Gastrocnemius medialis (tissue), 4 donors: Measurements from ENCODE around the gene SLC24A4. TPM values are rescaled to one million over a fixed set of nuclear protein-coding genes. Genes with fewer than 3 reads are reported as not detected.

ENCODE experiments used
- ATAC-seq, 2 donors: fragments of 150-250 bp; one replicate each; pipeline ENCODE4 v1.9.1; 2016
- DNase-seq, 2 donors: peaks; one replicate each; pipeline ENCODE4 v3.0.0-alpha.2; 2019
- H3K27ac ChIP-seq, 4 donors: fragments of 200-600 bp; sonication (generic); 1 replicate in 1 of 4; 2 replicates in 3 of 4; pipeline ENCODE4 v1.5.1; 2016 to 2018; ENCODE audit warnings: mild to moderate bottlenecking in 2 of 4, moderate library complexity in 1 of 4
- H3K27me3 ChIP-seq, 3 donors: fragments of 200-600 bp; sonication (generic) in 2 of 3; 1 replicate in 1 of 3; 2 replicates in 2 of 3; pipeline versions ENCODE4 v1.5.1 to v1.6.0; 2016 to 2019; ENCODE audit warnings: mild to moderate bottlenecking in 1 of 3, moderate library complexity in 1 of 3
- H3K36me3 ChIP-seq, 2 donors: fragments of 200-600 bp; sonication (generic) in 1 of 2; one replicate each; pipeline ENCODE4 v1.5.1; 2017 to 2018
- H3K4me1 ChIP-seq, 2 donors: fragments of 200-600 bp; sonication (generic) in 1 of 2; one replicate each; pipeline ENCODE4 v1.5.1; 2016 to 2017; ENCODE audit warnings: mild to moderate bottlenecking in 2 of 2
- H3K4me3 ChIP-seq, 4 donors: fragments of 200-600 bp; sonication (generic) in 3 of 4; 1 replicate in 1 of 4; 2 replicates in 3 of 4; pipeline ENCODE4 v1.5.1; 2016 to 2019; ENCODE audit warnings: mild to moderate bottlenecking in 2 of 4
- H3K9me3 ChIP-seq, 3 donors: fragments of 200-600 bp; sonication (generic) in 2 of 3; 1 replicate in 1 of 3; 2 replicates in 2 of 3; pipeline ENCODE4 v1.5.1; 2016 to 2019
- POLR2A ChIP-seq, 2 donors: fragments of 450-650 bp; IDR thresholded peaks; one replicate each; pipeline ENCODE4 v1.6.1; 2017; ENCODE audit warnings: antibody characterized with exemption in 2 of 2, mild to moderate bottlenecking in 2 of 2, moderate library complexity in 2 of 2
- in situ Hi-C, 4 donors: fragments of 200-750 bp; cut with MboI; loops; one replicate each; pipeline versions ENCODE4 v1.15.0 to v1.8.0; 2017; ENCODE audit warnings: low sequenced_read_pairs in 4 of 4
- intact Hi-C: fragments of 100-400 bp; cut with DNase I; formaldehyde crosslinking; loops from one replicate; pipeline ENCODE4 v1.15.1; 2023; ENCODE audit warnings: low total_unique reads
- total RNA-seq, 4 donors: library from RNA; depleted of rRNA; stranded (reverse); fragments of >200 nt; gene quantifications; one replicate each; pipeline versions ENCODE4 v1.1.0 to v1.2.3, GENCODE V29; 2016
- TF ChIP-seq, protein P1 (sequence below), 5 experiments: fragments of 450-650 bp in 3 of 5; fragments of 200-600 bp in 2 of 5; sonication (generic) in 2 of 5; IDR thresholded peaks in 4 of 5; conservative IDR thresholded peaks in 1 of 5; 1 replicate in 4 of 5; 2 replicates in 1 of 5; pipeline ENCODE4 v1.5.1; 2016 to 2019; ENCODE audit warnings: antibody characterized with exemption in 5 of 5, mild to moderate bottlenecking in 3 of 5, moderate library complexity in 3 of 5

SLC24A4 gene
- total RNA-seq, 4 donors from 2014 or later = 0.07 to 0.76 (median 0.50) TPM

DNA sequence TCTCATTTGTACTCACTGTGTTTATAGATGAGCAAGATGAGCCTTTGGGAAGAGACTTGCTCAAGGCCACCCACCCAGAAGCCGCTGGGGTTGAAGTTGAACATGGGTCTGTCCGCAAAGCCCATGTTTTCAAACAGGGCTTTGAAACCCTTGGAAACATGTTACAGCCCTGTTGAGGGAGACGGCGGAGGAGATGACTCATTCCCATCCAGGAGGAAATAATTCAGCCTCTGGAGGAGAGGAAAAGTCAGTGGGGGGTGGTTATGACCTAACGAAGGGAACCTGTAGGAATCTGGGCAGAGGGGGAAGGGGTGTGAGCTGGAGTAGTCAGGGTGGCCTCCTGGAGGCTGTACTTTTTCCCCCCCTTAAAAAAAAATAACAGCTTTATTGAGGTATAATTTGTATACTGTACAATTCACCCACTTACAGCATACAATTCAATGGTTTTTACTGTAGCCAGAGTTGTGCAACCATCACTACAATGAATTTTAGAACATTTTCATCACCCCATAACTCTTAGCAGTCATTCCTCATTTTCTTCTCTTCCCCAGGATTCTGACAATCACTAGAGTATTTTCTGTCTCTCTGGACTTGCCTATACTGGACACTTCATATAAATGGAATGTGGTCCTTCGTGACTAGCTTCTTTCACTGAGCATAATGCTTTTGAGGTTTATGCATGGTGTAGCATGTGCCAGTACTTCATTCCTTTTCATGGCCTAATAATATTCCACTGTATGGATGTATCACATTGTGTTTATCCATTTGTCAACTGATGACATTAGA, 188.7 kb downstream of the SLC24A4 start:
- DNase-seq = no peak
- Histone ChIP-seq H3K9me3 (no peaks in the 10 kb centered on the region), H3K27me3 (no peaks in the 10 kb centered on the region), H3K27ac (no peak overlapping the region), H3K4me1 (peaks cover 6 to 7% of the 10 kb centered on the region in 2 donors), H3K4me3 (no peak overlapping the region), H3K36me3 (no peaks in the 10 kb centered on the region)
- TF ChIP-seq, protein P1, sequence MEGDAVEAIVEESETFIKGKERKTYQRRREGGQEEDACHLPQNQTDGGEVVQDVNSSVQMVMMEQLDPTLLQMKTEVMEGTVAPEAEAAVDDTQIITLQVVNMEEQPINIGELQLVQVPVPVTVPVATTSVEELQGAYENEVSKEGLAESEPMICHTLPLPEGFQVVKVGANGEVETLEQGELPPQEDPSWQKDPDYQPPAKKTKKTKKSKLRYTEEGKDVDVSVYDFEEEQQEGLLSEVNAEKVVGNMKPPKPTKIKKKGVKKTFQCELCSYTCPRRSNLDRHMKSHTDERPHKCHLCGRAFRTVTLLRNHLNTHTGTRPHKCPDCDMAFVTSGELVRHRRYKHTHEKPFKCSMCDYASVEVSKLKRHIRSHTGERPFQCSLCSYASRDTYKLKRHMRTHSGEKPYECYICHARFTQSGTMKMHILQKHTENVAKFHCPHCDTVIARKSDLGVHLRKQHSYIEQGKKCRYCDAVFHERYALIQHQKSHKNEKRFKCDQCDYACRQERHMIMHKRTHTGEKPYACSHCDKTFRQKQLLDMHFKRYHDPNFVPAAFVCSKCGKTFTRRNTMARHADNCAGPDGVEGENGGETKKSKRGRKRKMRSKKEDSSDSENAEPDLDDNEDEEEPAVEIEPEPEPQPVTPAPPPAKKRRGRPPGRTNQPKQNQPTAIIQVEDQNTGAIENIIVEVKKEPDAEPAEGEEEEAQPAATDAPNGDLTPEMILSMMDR (IDR thresholded peaks at IDR 0.05 in 4 of 5, conservative IDR thresholded peaks at IDR 0.05 in 1 of 5) = no peak
- no peak for TF ChIP-seq POLR2A (IDR thresholded peaks at IDR 0.05)
- intact Hi-C loops = no loop called here
- in situ Hi-C loops = no loop called here
- ATAC-seq = no peak

DNA sequence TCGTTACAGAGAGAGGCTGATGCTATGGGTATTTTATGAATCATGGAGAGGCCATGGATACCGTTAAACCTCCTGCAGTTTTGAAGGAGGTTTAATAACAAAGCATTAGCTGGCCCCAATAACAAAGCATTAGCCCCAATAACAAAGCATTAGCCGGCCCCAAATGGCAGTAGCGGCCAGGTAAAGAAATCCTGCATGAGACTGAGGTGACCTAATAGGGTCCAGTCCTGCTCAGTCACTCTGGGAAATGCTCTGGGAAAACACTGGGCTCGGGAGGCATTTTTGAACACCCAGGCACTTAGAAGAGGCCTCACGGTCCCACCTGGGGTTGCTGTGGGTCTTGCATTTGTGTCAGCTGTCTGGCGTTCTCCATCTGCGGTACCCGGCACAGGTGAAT, 189.8 kb downstream of the SLC24A4 start:
- no peak for TF ChIP-seq POLR2A (IDR thresholded peaks at IDR 0.05)
- TF ChIP-seq, protein P1 (IDR thresholded peaks at IDR 0.05 in 4 of 5, conservative IDR thresholded peaks at IDR 0.05 in 1 of 5) = no peak
- intact Hi-C loops = no loop called here
- Histone ChIP-seq H3K27me3 (no peaks in the 10 kb centered on the region), H3K36me3 (no peaks in the 10 kb centered on the region), H3K4me3 (peak overlapping the region; percentile 54 to 64 (median 60)), H3K9me3 (no peaks in the 10 kb centered on the region), H3K4me1 (peaks cover 6 to 7% of the 10 kb centered on the region in 2 donors), H3K27ac (peak overlapping the region in 3 of 4 donors; percentile 54 to 77 (median 74))
- DNase-seq (no peak), ATAC-seq (no peak)
- in situ Hi-C loops = no loop called here

DNA sequence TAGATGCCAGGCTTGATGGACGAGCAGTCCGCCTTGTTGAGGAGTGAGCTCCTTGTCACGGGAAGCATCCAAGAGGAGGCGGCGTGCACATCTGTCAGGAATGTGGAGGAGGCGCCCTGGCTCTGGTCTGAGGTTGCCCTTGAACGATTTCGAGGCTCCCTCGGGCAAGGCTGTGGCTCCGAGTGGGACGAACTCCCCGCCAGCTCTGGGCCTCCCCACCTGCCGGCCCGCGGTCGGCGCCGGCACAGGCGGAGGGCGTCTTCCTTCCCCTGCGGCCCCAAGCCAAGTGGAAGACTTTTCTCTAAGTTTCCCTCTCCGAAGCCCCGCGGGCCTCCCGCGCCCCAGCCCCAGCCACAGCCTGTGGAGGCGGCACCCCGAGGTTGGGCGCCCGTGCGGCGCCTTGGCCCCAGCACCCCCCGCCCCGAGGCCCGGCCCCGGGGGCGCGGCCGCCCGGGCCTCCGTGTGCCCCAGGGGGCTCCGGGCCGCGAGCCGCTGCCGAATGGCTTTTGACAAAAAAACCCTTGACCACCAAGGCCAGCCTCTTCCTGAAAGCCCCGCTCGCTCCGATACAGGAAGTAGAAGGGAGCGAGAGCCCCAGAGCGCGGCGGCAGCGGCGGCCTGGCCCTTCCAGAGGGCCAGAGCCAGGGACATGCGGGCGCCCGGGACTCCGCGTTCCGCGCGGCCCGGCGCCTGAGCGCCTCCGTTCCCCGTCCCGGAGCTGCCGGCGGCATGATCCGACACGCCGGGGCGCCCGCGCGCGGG, 190.4 kb downstream of the SLC24A4 start, which contains the start of gene RIN3:
TSS of gene RIN3 (plus strand) at position 578 of the 762 bp plus-strand sequence. CDS start at position 730, 152 bp downstream.
- ATAC-seq = peak; percentile 51 to 65
- TF ChIP-seq, protein P1 (IDR thresholded peaks at IDR 0.05 in 4 of 5, conservative IDR thresholded peaks at IDR 0.05 in 1 of 5) = no peak
- TF ChIP-seq POLR2A (IDR thresholded peaks at IDR 0.05) = peak in 1 of 2 donors; percentile 58
- intact Hi-C loops (no loop called here), in situ Hi-C loops (no loop called here)
- Histone ChIP-seq H3K27ac (peak within 1 kb of the TSS; percentile 54 to 77 (median 66)), H3K36me3 (no peaks in the 10 kb centered on the region), H3K9me3 (no peaks in the 10 kb centered on the region), H3K27me3 (no peaks in the 10 kb centered on the region), H3K4me1 (peaks cover 6 to 7% of the 10 kb centered on the region in 2 donors), H3K4me3 (peak within 1 kb of the TSS; percentile 54 to 64 (median 60))
- DNase-seq = no peak

DNA sequence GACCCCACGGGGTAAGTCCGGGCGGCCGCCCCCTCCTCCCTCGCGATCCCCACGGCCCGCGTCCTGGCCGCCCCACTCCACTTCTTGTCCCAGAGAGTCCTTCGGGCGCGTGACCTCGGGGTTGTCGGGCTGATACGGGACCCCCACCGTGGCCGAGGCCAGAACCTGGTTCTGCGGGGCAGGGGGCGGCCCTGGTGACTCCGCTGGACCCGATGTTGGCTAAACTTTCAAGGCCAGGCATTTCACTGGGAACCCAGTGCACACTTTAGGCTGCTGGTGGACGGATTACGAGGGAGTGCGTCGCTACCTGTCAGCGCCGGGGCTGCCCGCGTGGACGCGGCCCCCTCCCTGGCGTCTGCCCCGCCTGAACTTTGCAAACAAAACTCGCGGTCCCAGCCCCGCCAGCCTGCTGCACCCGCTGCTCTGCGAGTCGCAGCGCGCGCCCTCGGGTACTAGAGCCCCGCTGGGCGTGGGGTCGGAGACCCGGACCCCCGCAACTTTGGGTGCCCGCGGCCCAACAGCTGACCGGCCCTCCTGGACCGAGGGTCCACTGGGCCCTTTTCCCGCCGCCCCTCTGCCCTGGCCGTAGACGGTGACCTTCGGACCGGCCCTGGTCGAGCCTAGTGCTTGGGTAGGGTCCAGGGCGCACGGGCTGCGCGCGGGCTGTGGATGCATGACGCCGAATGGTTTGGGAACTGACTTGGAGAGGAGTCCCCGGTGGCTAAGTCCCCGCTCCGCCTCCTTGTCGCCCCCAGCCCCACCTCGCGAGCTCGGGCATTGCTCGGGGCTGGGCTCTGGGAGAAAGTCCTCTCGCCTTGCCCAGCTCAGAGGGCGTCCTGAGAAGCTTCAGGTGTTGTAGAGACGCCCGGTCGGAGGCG, 191.2 kb downstream of the SLC24A4 start:
- Histone ChIP-seq H3K27me3 (no peaks in the 10 kb centered on the region), H3K4me1 (peaks cover 6 to 7% of the 10 kb centered on the region in 2 donors), H3K36me3 (no peaks in the 10 kb centered on the region), H3K27ac (peak overlapping the region; percentile 54 to 77 (median 66)), H3K4me3 (peak overlapping the region; percentile 54 to 64 (median 60)), H3K9me3 (no peaks in the 10 kb centered on the region)
- DNase-seq (no peak), ATAC-seq (peak; percentile 23 to 37)
- in situ Hi-C loops (no loop called here), intact Hi-C loops (no loop called here)
- TF ChIP-seq, protein P1 (IDR thresholded peaks at IDR 0.05 in 4 of 5, conservative IDR thresholded peaks at IDR 0.05 in 1 of 5) = no peak
- TF ChIP-seq POLR2A (IDR thresholded peaks at IDR 0.05) = no peak
